BLaER1 treated with 17β-estradiol and CSF1 and Interleukin-3, amounts not matched to agents 10 nM and 100 nM (cell line): Measurements from ENCODE around the gene GRAMD1B.

ENCODE experiments used
- H3K27ac ChIP-seq, 11 experiments: shearing (Covaris generic); formaldehyde crosslinking; 2 replicates each; pipeline ENCODE4 v1.8.1; 2022
- H3K27me3 ChIP-seq, 11 experiments: shearing (Covaris generic); formaldehyde crosslinking; 2 replicates each; pipeline ENCODE4 v1.8.1; 2022
- H3K36me3 ChIP-seq, 11 experiments: shearing (Covaris generic); formaldehyde crosslinking; 2 replicates each; pipeline ENCODE4 v1.8.1; 2022
- H3K4me1 ChIP-seq, 10 experiments: shearing (Covaris generic); formaldehyde crosslinking; 2 replicates each; pipeline ENCODE4 v1.8.1; 2022
- H3K4me2 ChIP-seq, 11 experiments: shearing (Covaris generic); formaldehyde crosslinking; 2 replicates each; pipeline ENCODE4 v1.8.1; 2022
- H3K4me3 ChIP-seq, 10 experiments: shearing (Covaris generic); formaldehyde crosslinking; 2 replicates each; pipeline ENCODE4 v1.8.1; 2022
- H3K9ac ChIP-seq, 11 experiments: shearing (Covaris generic); formaldehyde crosslinking; 2 replicates each; pipeline ENCODE4 v1.8.1; 2022
- H3K9me3 ChIP-seq, 11 experiments: shearing (Covaris generic); formaldehyde crosslinking; replicated peaks in 1 of 11; 2 replicates each; pipeline ENCODE4 v1.8.1; 2022
- H4K20me1 ChIP-seq, 11 experiments: shearing (Covaris generic); formaldehyde crosslinking; 2 replicates each; pipeline ENCODE4 v1.8.1; 2022
- Cebpa-rat ChIP-seq, 11 experiments: shearing (Covaris generic); IDR thresholded peaks; 2 replicates each; pipeline ENCODE4 v1.8.1; 2022

Gene GRAMD1B

GRCh38 chr11:123611698-123612097 lies 181.6 kb downstream of the GRAMD1B start:
- Histone ChIP-seq H3K27me3 (no peaks in the 10 kb centered on the region), H3K4me2 (no peak overlapping the region), H3K27ac (no peak overlapping the region), H4K20me1 (no peaks in the 10 kb centered on the region), H3K4me1 (no peaks in the 10 kb centered on the region), H3K9me3 (no peaks in the 10 kb centered on the region), H3K4me3 (no peak overlapping the region), H3K9ac (no peak overlapping the region), H3K36me3 (peaks cover 24 to 93% (median 86%) of the 10 kb centered on the region in 11 experiments)
- no peak for TF ChIP-seq Cebpa-rat (IDR thresholded peaks at IDR 0.05)

GRCh38 chr11:123616505-123617198 lies 186.6 kb downstream of the GRAMD1B start:
- H3K27me3 ChIP-seq: no peaks in the 10 kb centered on the region
- H3K9me3 ChIP-seq: no peaks in the 10 kb centered on the region
- no peaks in the 10 kb centered on the region for H3K4me1 ChIP-seq
- TF ChIP-seq Cebpa-rat (IDR thresholded peaks at IDR 0.05): no peak
- H3K36me3 ChIP-seq: peaks cover 33 to 93% (median 74%) of the 10 kb centered on the region in 11 experiments; a peak in 21 of 22 replicates
- no peak overlapping the region for H3K9ac ChIP-seq
- no peak overlapping the region for H3K27ac ChIP-seq
- H3K4me2 ChIP-seq: no peak overlapping the region
- no peak overlapping the region for H3K4me3 ChIP-seq
- H4K20me1 ChIP-seq: no peaks in the 10 kb centered on the region

GRCh38 chr11:123622576-123622975 lies 192.5 kb downstream of the GRAMD1B start:
- no peaks in the 10 kb centered on the region for H3K4me1 ChIP-seq
- no peaks in the 10 kb centered on the region for H4K20me1 ChIP-seq
- H3K36me3 ChIP-seq: peaks cover 14 to 92% (median 52%) of the 10 kb centered on the region in 11 experiments; a peak in 20 of 22 replicates
- H3K4me3 ChIP-seq: no peak overlapping the region
- no peak overlapping the region for H3K4me2 ChIP-seq
- no peak overlapping the region for H3K27ac ChIP-seq
- no peaks in the 10 kb centered on the region for H3K27me3 ChIP-seq
- TF ChIP-seq Cebpa-rat (IDR thresholded peaks at IDR 0.05): no peak
- H3K9ac ChIP-seq: no peak overlapping the region
- H3K9me3 ChIP-seq: no peaks in the 10 kb centered on the region

GRCh38 chr11:123624974-123625373 lies 194.9 kb downstream of the GRAMD1B start:
- peaks cover 0 to 68% (median 33%) of the 10 kb centered on the region in 11 experiments; a peak in 18 of 22 replicates for H3K36me3 ChIP-seq
- H3K9ac ChIP-seq: no peak overlapping the region
- no peaks in the 10 kb centered on the region for H3K4me1 ChIP-seq
- no peak overlapping the region for H3K4me3 ChIP-seq
- no peak overlapping the region for H3K4me2 ChIP-seq
- no peaks in the 10 kb centered on the region for H3K27me3 ChIP-seq
- no peak for TF ChIP-seq Cebpa-rat (IDR thresholded peaks at IDR 0.05)
- H3K9me3 ChIP-seq: no peaks in the 10 kb centered on the region
- no peaks in the 10 kb centered on the region for H4K20me1 ChIP-seq
- no peak overlapping the region for H3K27ac ChIP-seq

GRCh38 chr11:123628936-123629683 lies 199.0 kb downstream of the GRAMD1B start:
- Histone ChIP-seq H3K9ac (no peak overlapping the region), H3K27me3 (no peaks in the 10 kb centered on the region), H3K4me3 (no peak overlapping the region), H3K27ac (no peak overlapping the region), H4K20me1 (no peaks in the 10 kb centered on the region), H3K9me3 (no peaks in the 10 kb centered on the region), H3K36me3 (peaks cover 0 to 29% (median 6%) of the 10 kb centered on the region in 11 experiments; a peak in 11 of 22 replicates), H3K4me1 (no peaks in the 10 kb centered on the region), H3K4me2 (no peak overlapping the region)
- TF ChIP-seq Cebpa-rat (IDR thresholded peaks at IDR 0.05): no peak

GRCh38 chr11:123630126-123630608 lies 200.1 kb downstream of the GRAMD1B start:
- no peak overlapping the region for H3K4me2 ChIP-seq
- 0 out of 22 replicates have a peak, but pooled peaks of 1 of the 11 experiments have one; percentile 12 for TF ChIP-seq Cebpa-rat (IDR thresholded peaks at IDR 0.05)
- H3K27ac ChIP-seq: no peak overlapping the region
- H3K9me3 ChIP-seq: no peaks in the 10 kb centered on the region
- H3K36me3 ChIP-seq: peaks cover 0 to 19% (median 5%) of the 10 kb centered on the region in 11 experiments; a peak in 10 of 22 replicates
- no peaks in the 10 kb centered on the region for H3K4me1 ChIP-seq
- H3K9ac ChIP-seq: no peak overlapping the region
- no peak overlapping the region for H3K4me3 ChIP-seq
- H4K20me1 ChIP-seq: no peaks in the 10 kb centered on the region
- no peaks in the 10 kb centered on the region for H3K27me3 ChIP-seq

- H3K4me1 ChIP-seq: peaks cover 0 to 12% (median 8%) of the 10 kb centered on the region in 10 experiments; a peak in 10 of 20 replicates
- H3K9me3 ChIP-seq: no peaks in the 10 kb centered on the region
- no peak overlapping the region for H3K4me3 ChIP-seq
- H3K9ac ChIP-seq: no peak overlapping the region
- H4K20me1 ChIP-seq: no peaks in the 10 kb centered on the region
- H3K4me2 ChIP-seq: no peak overlapping the region
- H3K27me3 ChIP-seq: no peaks in the 10 kb centered on the region
- no peak overlapping the region for H3K27ac ChIP-seq
- H3K36me3 ChIP-seq: no peaks in the 10 kb centered on the region
- TF ChIP-seq Cebpa-rat (IDR thresholded peaks at IDR 0.05): no peak
These were observed 210.0 kb downstream of the GRAMD1B start for GRCh38 chr11:123640029-123640428.

- H3K4me2 ChIP-seq: peak overlapping the region in 8 of 11 experiments; percentile 1 to 53 (median 22); a peak in 9 of 22 replicates
These were observed 210.8 kb downstream of the GRAMD1B start for GRCh38 chr11:123640677-123641494.

GRCh38 chr11:123641495-123641840 lies 211.4 kb downstream of the GRAMD1B start:
- Histone ChIP-seq H3K9ac (no peak overlapping the region), H3K4me2 (peak overlapping the region in 1 of 11 experiments; percentile 27; a peak in 1 of 22 replicates), H3K27ac (no peak overlapping the region), H3K9me3 (no peaks in the 10 kb centered on the region), H3K27me3 (no peaks in the 10 kb centered on the region), H3K4me1 (peaks cover 0 to 18% (median 11%) of the 10 kb centered on the region in 10 experiments; a peak in 10 of 20 replicates), H4K20me1 (no peaks in the 10 kb centered on the region), H3K4me3 (no peak overlapping the region), H3K36me3 (no peaks in the 10 kb centered on the region)
- TF ChIP-seq Cebpa-rat (IDR thresholded peaks at IDR 0.05): no peak

More at GRCh38 chr11:123640677-123641494, 210.8 kb downstream of the GRAMD1B start:
- Histone ChIP-seq H3K4me1 (peaks cover 0 to 18% (median 11%) of the 10 kb centered on the region in 10 experiments; a peak in 10 of 20 replicates), H3K9me3 (no peaks in the 10 kb centered on the region), H3K27ac (no peak overlapping the region), H3K36me3 (no peaks in the 10 kb centered on the region), H4K20me1 (no peaks in the 10 kb centered on the region), H3K27me3 (no peaks in the 10 kb centered on the region), H3K9ac (no peak overlapping the region), H3K4me3 (no peak overlapping the region)
- TF ChIP-seq Cebpa-rat (IDR thresholded peaks at IDR 0.05): no peak
